ENCODE measurements around the gene SLC38A10.

The SLC38A10 gene

GRCh38 chr17:81339534-81340296, 44.6 kb upstream of the SLC38A10 start:
- Histone ChIP-seq H3K4me1 (ENCODE audit: control insufficient read depth, low read depth, low read length) (peaks cover 14% of the 10 kb centered on the region), H3K18ac (ENCODE audit: low read length) (no peak overlapping the region), H3K4me3 (ENCODE audit: low read length) (no peak overlapping the region), H3K4me2 (ENCODE audit: low read length) (no peak overlapping the region), H4K8ac (ENCODE audit: low read depth, low read length) (no peak overlapping the region), H3K79me1 (ENCODE audit: low read length) (no peaks in the 10 kb centered on the region), H3K27me3 (ENCODE audit: insufficient read depth, low read length, poor library complexity) (no peaks in the 10 kb centered on the region), H3K27ac (ENCODE audit: low read depth, low read length) (no peak overlapping the region), H3K36me3 (ENCODE audit: control insufficient read depth, insufficient read depth, low read length) (no peaks in the 10 kb centered on the region), H4K5ac (ENCODE audit: low read length) (no peak overlapping the region), H2BK5ac (ENCODE audit: low read length) (no peak overlapping the region), H3K23ac (ENCODE audit: low read length) (no peak overlapping the region), H3K9ac (ENCODE audit: low read length) (peak overlapping the region; percentile 39), H2AK5ac (ENCODE audit: low read length) (no peak overlapping the region), H2BK120ac (ENCODE audit: low read depth, low read length) (no peak overlapping the region), H3K79me2 (ENCODE audit: control insufficient read depth, insufficient read depth, low read length) (peaks cover 18% of the 10 kb centered on the region), H3K4ac (ENCODE audit: low read depth, low read length) (no peak overlapping the region), H3K56ac (ENCODE audit: low read length) (peak overlapping the region; percentile 76), H2BK15ac (replicated peaks; ENCODE audit: low read depth) (no peak overlapping the region)
- peak; percentile 79 for DNase-seq
- no CpG with 5 or more reads among the region's 11 CpGs for WGBS (ENCODE audit: extremely low coverage, insufficient coverage, low lambda C conversion rate)

GRCh38 chr17:81339191-81339533, 44.1 kb upstream of the SLC38A10 start:
- WGBS (ENCODE audit: extremely low coverage, insufficient coverage, low lambda C conversion rate) = no CpG with 5 or more reads among the region's 4 CpGs
- Histone ChIP-seq H4K8ac (ENCODE audit: low read depth, low read length) (no peak overlapping the region), H3K36me3 (ENCODE audit: control insufficient read depth, insufficient read depth, low read length) (no peaks in the 10 kb centered on the region), H3K9ac (ENCODE audit: low read length) (peak overlapping the region; percentile 39), H4K5ac (ENCODE audit: low read length) (no peak overlapping the region), H2AK5ac (ENCODE audit: low read length) (no peak overlapping the region), H3K4ac (ENCODE audit: low read depth, low read length) (no peak overlapping the region), H3K79me1 (ENCODE audit: low read length) (no peaks in the 10 kb centered on the region), H3K4me1 (ENCODE audit: control insufficient read depth, low read depth, low read length) (peaks cover 14% of the 10 kb centered on the region), H3K23ac (ENCODE audit: low read length) (no peak overlapping the region), H3K56ac (ENCODE audit: low read length) (peak overlapping the region; percentile 76), H3K4me3 (ENCODE audit: low read length) (no peak overlapping the region), H3K4me2 (ENCODE audit: low read length) (no peak overlapping the region), H3K18ac (ENCODE audit: low read length) (no peak overlapping the region), H2BK120ac (ENCODE audit: low read depth, low read length) (no peak overlapping the region), H2BK5ac (ENCODE audit: low read length) (no peak overlapping the region), H2BK15ac (replicated peaks; ENCODE audit: low read depth) (no peak overlapping the region), H3K27me3 (ENCODE audit: insufficient read depth, low read length, poor library complexity) (no peaks in the 10 kb centered on the region), H3K27ac (ENCODE audit: low read depth, low read length) (no peak overlapping the region), H3K79me2 (ENCODE audit: control insufficient read depth, insufficient read depth, low read length) (peaks cover 13% of the 10 kb centered on the region)
- peak; percentile 29 for DNase-seq

DNA sequence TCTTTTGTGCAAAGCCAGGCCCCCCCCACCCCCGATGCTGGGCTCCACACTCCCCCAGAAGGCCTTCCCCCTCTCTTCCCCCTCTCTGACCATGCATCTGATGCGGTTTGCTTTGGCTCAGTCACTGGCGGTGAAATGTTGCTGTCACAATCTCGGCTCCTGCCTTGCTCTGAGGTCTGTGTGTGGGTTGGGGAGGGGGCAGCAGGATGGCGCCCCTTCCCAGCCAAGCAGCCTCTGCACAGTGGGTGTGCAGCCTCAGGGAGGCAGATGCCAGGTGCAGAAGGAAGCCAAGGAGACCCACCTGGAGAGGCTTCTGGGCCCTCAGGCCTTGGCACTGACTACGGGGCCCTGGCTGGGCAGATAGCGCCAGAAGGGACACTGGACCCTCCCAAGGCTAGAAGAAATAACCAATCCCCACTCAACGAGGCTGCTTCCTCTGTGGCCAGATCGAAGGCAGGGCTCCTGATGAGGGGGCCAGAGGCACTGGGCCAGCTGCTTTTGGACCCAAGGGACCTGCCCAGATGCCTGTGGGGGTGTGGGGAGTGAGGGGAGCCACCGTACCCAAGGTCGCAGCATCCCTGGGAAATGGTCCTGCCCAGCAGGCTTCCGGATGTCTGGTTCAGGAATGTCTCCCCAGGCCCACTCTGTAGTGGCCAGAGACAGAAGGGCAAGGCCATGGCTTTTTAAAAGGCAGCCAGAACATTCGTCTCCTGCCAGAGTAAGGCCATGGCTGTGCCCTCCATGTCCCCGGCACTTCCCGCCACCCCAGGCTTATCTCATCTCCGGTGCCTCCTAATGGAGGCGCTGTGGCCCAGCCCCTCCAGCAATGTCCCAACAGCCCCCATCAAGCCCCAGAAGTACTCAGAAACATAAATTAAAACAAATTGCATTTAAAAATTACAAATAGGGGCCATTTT, 43.4 kb upstream of the SLC38A10 start:
- Histone ChIP-seq H3K4me2 (ENCODE audit: low read length) (no peak overlapping the region), H3K9ac (ENCODE audit: low read length) (no peak overlapping the region), H2BK5ac (ENCODE audit: low read length) (no peak overlapping the region), H3K79me1 (ENCODE audit: low read length) (no peaks in the 10 kb centered on the region), H2BK120ac (ENCODE audit: low read depth, low read length) (no peak overlapping the region), H3K36me3 (ENCODE audit: control insufficient read depth, insufficient read depth, low read length) (no peaks in the 10 kb centered on the region), H3K56ac (ENCODE audit: low read length) (no peak overlapping the region), H4K5ac (ENCODE audit: low read length) (no peak overlapping the region), H3K27ac (ENCODE audit: low read depth, low read length) (no peak overlapping the region), H3K79me2 (ENCODE audit: control insufficient read depth, insufficient read depth, low read length) (peaks cover 7% of the 10 kb centered on the region), H2BK15ac (replicated peaks; ENCODE audit: low read depth) (no peak overlapping the region), H3K23ac (ENCODE audit: low read length) (no peak overlapping the region), H4K8ac (ENCODE audit: low read depth, low read length) (no peak overlapping the region), H3K4ac (ENCODE audit: low read depth, low read length) (no peak overlapping the region), H3K27me3 (ENCODE audit: insufficient read depth, low read length, poor library complexity) (no peaks in the 10 kb centered on the region), H3K18ac (ENCODE audit: low read length) (no peak overlapping the region), H2AK5ac (ENCODE audit: low read length) (no peak overlapping the region), H3K4me1 (ENCODE audit: control insufficient read depth, low read depth, low read length) (peaks cover 14% of the 10 kb centered on the region), H3K4me3 (ENCODE audit: low read length) (no peak overlapping the region)
- no peak for DNase-seq
- WGBS (ENCODE audit: extremely low coverage, insufficient coverage, low lambda C conversion rate) = no CpG with 5 or more reads among the region's 17 CpGs

GRCh38 chr17:81337476-81337879, 42.4 kb upstream of the SLC38A10 start:
- H3K18ac ChIP-seq (ENCODE audit: low read length) = no peak overlapping the region
- H3K4me1 ChIP-seq (ENCODE audit: control insufficient read depth, low read depth, low read length) = peaks cover 14% of the 10 kb centered on the region
- no peak overlapping the region for H3K4me3 ChIP-seq (ENCODE audit: low read length)
- H2AK5ac ChIP-seq (ENCODE audit: low read length) = no peak overlapping the region
- H3K36me3 ChIP-seq (ENCODE audit: control insufficient read depth, insufficient read depth, low read length) = no peaks in the 10 kb centered on the region
- peaks cover 2% of the 10 kb centered on the region for H3K79me2 ChIP-seq (ENCODE audit: control insufficient read depth, insufficient read depth, low read length)
- no peak overlapping the region for H3K4ac ChIP-seq (ENCODE audit: low read depth, low read length)
- H3K23ac ChIP-seq (ENCODE audit: low read length) = no peak overlapping the region
- no peak overlapping the region for H4K5ac ChIP-seq (ENCODE audit: low read length)
- H3K4me2 ChIP-seq (ENCODE audit: low read length) = no peak overlapping the region
- DNase-seq = no peak
- WGBS (ENCODE audit: extremely low coverage, insufficient coverage, low lambda C conversion rate) = no CpG with 5 or more reads among the region's 14 CpGs
- H3K56ac ChIP-seq (ENCODE audit: low read length) = no peak overlapping the region
- H2BK5ac ChIP-seq (ENCODE audit: low read length) = no peak overlapping the region
- H3K27me3 ChIP-seq (ENCODE audit: insufficient read depth, low read length, poor library complexity) = no peaks in the 10 kb centered on the region
- H2BK120ac ChIP-seq (ENCODE audit: low read depth, low read length) = no peak overlapping the region
- no peaks in the 10 kb centered on the region for H3K79me1 ChIP-seq (ENCODE audit: low read length)
- H3K9ac ChIP-seq (ENCODE audit: low read length) = no peak overlapping the region
- H3K27ac ChIP-seq (ENCODE audit: low read depth, low read length) = no peak overlapping the region
- H4K8ac ChIP-seq (ENCODE audit: low read depth, low read length) = no peak overlapping the region
- H2BK15ac ChIP-seq (replicated peaks; ENCODE audit: low read depth) = no peak overlapping the region

DNA sequence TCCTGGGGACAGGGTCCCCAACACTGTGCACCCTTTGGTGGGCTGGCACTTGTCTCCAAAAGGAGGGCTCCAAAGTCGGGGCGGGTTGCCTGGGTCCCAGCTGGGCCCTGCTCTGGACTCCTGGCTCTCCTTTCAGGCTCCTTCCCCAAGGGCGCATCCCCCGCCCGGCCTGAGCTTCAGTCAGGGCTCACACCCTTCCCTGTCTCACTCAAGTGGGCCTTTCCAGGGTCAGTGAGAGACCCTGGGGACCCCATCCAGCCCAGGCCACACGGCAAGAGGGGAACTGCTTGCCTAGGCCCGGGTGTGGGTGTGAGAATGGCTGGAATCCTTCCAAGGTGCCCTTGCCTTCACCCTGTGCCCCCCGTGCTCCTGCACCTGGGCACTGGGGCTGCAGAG, 41.8 kb upstream of the SLC38A10 start:
- H3K56ac ChIP-seq (ENCODE audit: low read length) = no peak overlapping the region
- no peak overlapping the region for H4K5ac ChIP-seq (ENCODE audit: low read length)
- no peak overlapping the region for H3K4me3 ChIP-seq (ENCODE audit: low read length)
- no peak for DNase-seq
- no peak overlapping the region for H3K23ac ChIP-seq (ENCODE audit: low read length)
- no peak overlapping the region for H2BK5ac ChIP-seq (ENCODE audit: low read length)
- no peak overlapping the region for H3K9ac ChIP-seq (ENCODE audit: low read length)
- H3K36me3 ChIP-seq (ENCODE audit: control insufficient read depth, insufficient read depth, low read length) = no peaks in the 10 kb centered on the region
- H3K79me1 ChIP-seq (ENCODE audit: low read length) = no peaks in the 10 kb centered on the region
- no peak overlapping the region for H3K18ac ChIP-seq (ENCODE audit: low read length)
- no peak overlapping the region for H2AK5ac ChIP-seq (ENCODE audit: low read length)
- peaks cover 2% of the 10 kb centered on the region for H3K79me2 ChIP-seq (ENCODE audit: control insufficient read depth, insufficient read depth, low read length)
- no peak overlapping the region for H3K27ac ChIP-seq (ENCODE audit: low read depth, low read length)
- no peak overlapping the region for H2BK120ac ChIP-seq (ENCODE audit: low read depth, low read length)
- no peaks in the 10 kb centered on the region for H3K27me3 ChIP-seq (ENCODE audit: insufficient read depth, low read length, poor library complexity)
- H3K4me1 ChIP-seq (ENCODE audit: control insufficient read depth, low read depth, low read length) = peaks cover 14% of the 10 kb centered on the region
- no peak overlapping the region for H4K8ac ChIP-seq (ENCODE audit: low read depth, low read length)
- H3K4me2 ChIP-seq (ENCODE audit: low read length) = no peak overlapping the region
- H2BK15ac ChIP-seq (replicated peaks; ENCODE audit: low read depth) = no peak overlapping the region
- H3K4ac ChIP-seq (ENCODE audit: low read depth, low read length) = no peak overlapping the region
- no CpG with 5 or more reads among the region's 8 CpGs for WGBS (ENCODE audit: extremely low coverage, insufficient coverage, low lambda C conversion rate)

Data from mesendoderm (in vitro differentiated cells).